ENCODE measurements around the gene RASL10A.
"Not testable (repeated sequence)": the region's sequence is repeated elsewhere in the genome, so short reads cannot be mapped to it uniquely, and the experiment has no call there.

RASL10A gene

GRCh38 chr22:29351891-29352290, 36.4 kb upstream of the RASL10A start:
- peaks cover 70% of the 10 kb centered on the region for H3K36me3 ChIP-seq (replicated peaks)
- DNase-seq, result no peak

GRCh38 chr22:29351042-29351441, 35.5 kb upstream of the RASL10A start:
- Histone ChIP-seq H3K27me3 (replicated peaks) (no peaks in the 10 kb centered on the region), H3K36me3 (replicated peaks) (peaks cover 74% of the 10 kb centered on the region), H3K27ac (no peak overlapping the region), H3K4me3 (ENCODE audit: low read depth, low read length) (no peak overlapping the region)
- in situ Hi-C loops (cut with HindIII; ENCODE audit: low pct_ligation_motif_present, low sequenced_read_pairs), result no loop called here
- no peak for TF ChIP-seq CTCF (IDR thresholded peaks at IDR 0.05; ENCODE audit: low read depth, low read length, missing control alignments)
- no peak for DNase-seq

More at GRCh38 chr22:29351891-29352290, 36.4 kb upstream of the RASL10A start:
- Histone ChIP-seq H3K4me3 (ENCODE audit: low read depth, low read length) (no peak overlapping the region), H3K27me3 (replicated peaks) (no peaks in the 10 kb centered on the region), H3K27ac (no peak overlapping the region)
- TF ChIP-seq CTCF (IDR thresholded peaks at IDR 0.05; ENCODE audit: low read depth, low read length, missing control alignments), result no peak
- in situ Hi-C loops (cut with HindIII; ENCODE audit: low pct_ligation_motif_present, low sequenced_read_pairs), result no loop called here

GRCh38 chr22:29348956-29349355, 33.5 kb upstream of the RASL10A start:
- in situ Hi-C loops (cut with HindIII; ENCODE audit: low pct_ligation_motif_present, low sequenced_read_pairs), result no loop called here
- Histone ChIP-seq H3K4me3 (ENCODE audit: low read depth, low read length) (no peak overlapping the region), H3K36me3 (replicated peaks) (peaks cover 64% of the 10 kb centered on the region), H3K27me3 (replicated peaks) (no peaks in the 10 kb centered on the region), H3K27ac (no peak overlapping the region)
- no peak for TF ChIP-seq CTCF (IDR thresholded peaks at IDR 0.05; ENCODE audit: low read depth, low read length, missing control alignments)
- no peak for DNase-seq

- no peak for DNase-seq
- Histone ChIP-seq H3K27me3 (replicated peaks) (no peaks in the 10 kb centered on the region), H3K36me3 (replicated peaks) (peaks cover 55% of the 10 kb centered on the region), H3K27ac (no peak overlapping the region), H3K4me3 (ENCODE audit: low read depth, low read length) (no peak overlapping the region)
- no peak for TF ChIP-seq CTCF (IDR thresholded peaks at IDR 0.05; ENCODE audit: low read depth, low read length, missing control alignments)
- in situ Hi-C loops (cut with HindIII; ENCODE audit: low pct_ligation_motif_present, low sequenced_read_pairs), result no loop called here
These were observed 32.5 kb upstream of the RASL10A start for GRCh38 chr22:29348041-29348440.

- H3K4me3 ChIP-seq (ENCODE audit: low read depth, low read length), result no peak overlapping the region
- H3K36me3 ChIP-seq (replicated peaks), result peaks cover 49% of the 10 kb centered on the region
- in situ Hi-C loops (cut with HindIII; ENCODE audit: low pct_ligation_motif_present, low sequenced_read_pairs), result no loop called here
- TF ChIP-seq CTCF (IDR thresholded peaks at IDR 0.05; ENCODE audit: low read depth, low read length, missing control alignments), result no peak
- no peaks in the 10 kb centered on the region for H3K27me3 ChIP-seq (replicated peaks)
- no peak for DNase-seq
- H3K27ac ChIP-seq, result no peak overlapping the region
These were observed 31.2 kb upstream of the RASL10A start for GRCh38 chr22:29346659-29347058.

- no peak for DNase-seq
These were observed 30.4 kb upstream of the RASL10A start for GRCh38 chr22:29345932-29346331.

GRCh38 chr22:29344889-29345288, 29.4 kb upstream of the RASL10A start:
- in situ Hi-C loops (cut with HindIII; ENCODE audit: low pct_ligation_motif_present, low sequenced_read_pairs); DNase-seq; H3K27me3 ChIP-seq (replicated peaks); H3K4me3 ChIP-seq (ENCODE audit: low read depth, low read length); H3K27ac ChIP-seq: not testable (repeated sequence)
- peaks cover 53% of the 10 kb centered on the region for H3K36me3 ChIP-seq (replicated peaks)

More at GRCh38 chr22:29345932-29346331, 30.4 kb upstream of the RASL10A start:
- H3K27ac ChIP-seq, result no peak overlapping the region
- in situ Hi-C loops (cut with HindIII; ENCODE audit: low pct_ligation_motif_present, low sequenced_read_pairs), result no loop called here
- no peak overlapping the region for H3K4me3 ChIP-seq (ENCODE audit: low read depth, low read length)
- TF ChIP-seq CTCF (IDR thresholded peaks at IDR 0.05; ENCODE audit: low read depth, low read length, missing control alignments), result no peak
- no peaks in the 10 kb centered on the region for H3K27me3 ChIP-seq (replicated peaks)
- peaks cover 49% of the 10 kb centered on the region for H3K36me3 ChIP-seq (replicated peaks)

Measured in brain microvascular endothelial cell (primary cell).